K562 (cell line): ENCODE data around the gene PRXL2A. TPM values are rescaled to one million over a fixed set of nuclear protein-coding genes. Genes with fewer than 3 reads are reported as not detected.
A peak's percentile ranks its signal among the peaks of the same experiment; 100 is the strongest.

Source experiments
- ATF7 ChIP-seq: fragments of 450-650 bp; IDR thresholded peaks from 2 replicates; pipeline ENCODE4 v1.7.1; 2014; ENCODE audit warnings: mild to moderate bottlenecking, moderate library complexity
- CXXC5 ChIP-seq: fragments of 250-450 bp; sonication (Bioruptor Pico); IDR thresholded peaks from 2 replicates; pipeline ENCODE4 v1.8.0; 2022; ENCODE audit warnings: inconsistent platforms, mild to moderate bottlenecking, moderate library complexity
- DPF2 ChIP-seq: fragments of 450-650 bp; IDR thresholded peaks from 2 replicates; pipeline ENCODE4 v1.6.1; 2016
- EP400 ChIP-seq: fragments of 450-650 bp; IDR thresholded peaks from 2 replicates; pipeline ENCODE4 v1.6.1; 2017; ENCODE audit warnings: antibody characterized with exemption, mild to moderate bottlenecking, moderate library complexity
- HDAC8 ChIP-seq: fragments of 450-650 bp; IDR thresholded peaks from 2 replicates; pipeline ENCODE4 v1.6.1; 2016; ENCODE audit warnings: mild to moderate bottlenecking, missing genetic modification characterization, moderate library complexity, missing compliant biosample characterization
- KAT2B ChIP-seq: IDR thresholded peaks from one replicate; pipeline ENCODE4 v1.6.1; 2012; ENCODE audit warnings: low read depth, mild to moderate bottlenecking, control low read depth, inconsistent platforms, low read length, moderate library complexity
- NR2C2 ChIP-seq, 2 experiments: fragments of 200-800 bp in 1 of 2; sonication (Bioruptor generic) in 1 of 2; sonication (generic) in 1 of 2; formaldehyde crosslinking in 1 of 2; IDR thresholded peaks; 2 replicates each; pipeline versions ENCODE4 v1.6.1 to v1.8.0; 2016 to 2022; ENCODE audit warnings: mild to moderate bottlenecking in 1 of 2, missing compliant biosample characterization in 1 of 2, missing genetic modification characterization in 1 of 2, missing genetic modification reagents in 1 of 2
- NR4A1 ChIP-seq, 2 experiments: fragments of 250-450 bp in 1 of 2; fragments of 450-650 bp in 1 of 2; sonication (Bioruptor Pico) in 1 of 2; IDR thresholded peaks; 2 replicates each; pipeline versions ENCODE4 v1.4.0 to v1.6.1; 2016 to 2020; ENCODE audit warnings: mild to moderate bottlenecking in 2 of 2, missing compliant biosample characterization in 1 of 2, missing genetic modification characterization in 1 of 2, moderate library complexity in 1 of 2
- SAP30 ChIP-seq: fragments of 200-600 bp; sonication (generic); IDR thresholded peaks from 2 replicates; pipeline ENCODE4 v1.6.1; 2012; ENCODE audit warnings: borderline replicate concordance, low read depth, mild to moderate bottlenecking, moderate library complexity, low read length, control low read depth, inconsistent platforms; ENCODE audit not compliant: insufficient read depth, poor library complexity, severe bottlenecking
- THAP12 ChIP-seq: fragments of 250-450 bp; sonication (Bioruptor Pico); IDR thresholded peaks from 2 replicates; pipeline ENCODE4 v1.9.0; 2021; ENCODE audit warnings: mild to moderate bottlenecking, inconsistent platforms
- ZNF431 ChIP-seq: sonication (generic); formaldehyde crosslinking; IDR thresholded peaks from 2 replicates; pipeline ENCODE4 v1.8.0; 2022; ENCODE audit warnings: mild to moderate bottlenecking, missing genetic modification reagents
- polyA plus RNA-seq, 8 experiments: library from polyadenylated mRNA; depleted of rRNA in 4 of 8; stranded (reverse) in 5 of 8; unstranded in 3 of 8; fragments of >200 nt; fragmentation: Nextera tagmentation in 2 of 8; fragmentation: Illumina TruSeq in 1 of 8; extraction: Ambion mirVana in 2 of 8; extraction: Trizol in 1 of 8; gene quantifications; 2 replicates each; pipeline versions ENCODE4 v1.2.1 to v1.2.3, GENCODE V29; 2011 to 2014; ENCODE audit warnings: inconsistent platforms in 1 of 8, missing spikeins in 1 of 8
- total RNA-seq, 7 experiments: library from RNA; depleted of rRNA in 6 of 7; stranded (reverse); fragments of >200 nt in 6 of 7; fragmentation: Illumina TruSeq in 2 of 7; extraction: Trizol in 2 of 7; gene quantifications; 2 replicates each; pipeline versions ENCODE4 v1.2.1 to v1.2.3, GENCODE V29; 2011 to 2021; ENCODE audit warnings: low replicate concordance in 1 of 7
- TF ChIP-seq, protein P1 (sequence below), 2 experiments: fragments of 450-650 bp; IDR thresholded peaks; 2 replicates each; pipeline ENCODE4 v1.6.1; 2016

Gene PRXL2A
- total and polyA plus RNA-seq, 9 of the 15 experiments (the other 6 are each of a cell fraction or from before 2014, with no cell fraction given): 0.14 to 1.2 (median 0.75) TPM

GRCh38 chr10:80454513-80455460 is 46.4 kb downstream of the PRXL2A start (continued):
- TF ChIP-seq EP400 (no peak), CXXC5 (0 out of 2 replicates have a peak, but pooled peaks have one; percentile 30), DPF2 (peak; percentile 30; the same call in 1 of the 2 replicates), SAP30 (peak; percentile 21), NR4A1 (CRISPR knock-in tag; IDR thresholded peaks at IDR 0.05) (no peak), NR4A1 (tag; IDR thresholded peaks at IDR 0.05) (0 out of 2 replicates have a peak, but pooled peaks have one; percentile 30), NR2C2 (CRISPR knock-in tag; IDR thresholded peaks at IDR 0.05) (no peak), NR2C2 (tag; IDR thresholded peaks at IDR 0.05) (peak; percentile 75), KAT2B (no peak), ATF7 (peak; percentile 15; the same call in 1 of the 2 replicates), ZNF431 (CRISPR knock-in tag) (0 out of 2 replicates have a peak, but pooled peaks have one; percentile 36), HDAC8 (tag) (0 out of 2 replicates have a peak, but pooled peaks have one; percentile 47), THAP12 (peak; percentile 54; the same call in 1 of the 2 replicates)
- TF ChIP-seq, protein P1, sequence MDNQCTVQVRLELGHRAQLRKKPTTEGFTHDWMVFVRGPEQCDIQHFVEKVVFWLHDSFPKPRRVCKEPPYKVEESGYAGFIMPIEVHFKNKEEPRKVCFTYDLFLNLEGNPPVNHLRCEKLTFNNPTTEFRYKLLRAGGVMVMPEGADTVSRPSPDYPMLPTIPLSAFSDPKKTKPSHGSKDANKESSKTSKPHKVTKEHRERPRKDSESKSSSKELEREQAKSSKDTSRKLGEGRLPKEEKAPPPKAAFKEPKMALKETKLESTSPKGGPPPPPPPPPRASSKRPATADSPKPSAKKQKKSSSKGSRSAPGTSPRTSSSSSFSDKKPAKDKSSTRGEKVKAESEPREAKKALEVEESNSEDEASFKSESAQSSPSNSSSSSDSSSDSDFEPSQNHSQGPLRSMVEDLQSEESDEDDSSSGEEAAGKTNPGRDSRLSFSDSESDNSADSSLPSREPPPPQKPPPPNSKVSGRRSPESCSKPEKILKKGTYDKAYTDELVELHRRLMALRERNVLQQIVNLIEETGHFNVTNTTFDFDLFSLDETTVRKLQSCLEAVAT (IDR thresholded peaks at IDR 0.05): peak in 1 of 2 experiments; percentile 16; a peak in 1 of 4 replicates
